ENCODE data around the gene AZI2.

AZI2 gene, protein sequence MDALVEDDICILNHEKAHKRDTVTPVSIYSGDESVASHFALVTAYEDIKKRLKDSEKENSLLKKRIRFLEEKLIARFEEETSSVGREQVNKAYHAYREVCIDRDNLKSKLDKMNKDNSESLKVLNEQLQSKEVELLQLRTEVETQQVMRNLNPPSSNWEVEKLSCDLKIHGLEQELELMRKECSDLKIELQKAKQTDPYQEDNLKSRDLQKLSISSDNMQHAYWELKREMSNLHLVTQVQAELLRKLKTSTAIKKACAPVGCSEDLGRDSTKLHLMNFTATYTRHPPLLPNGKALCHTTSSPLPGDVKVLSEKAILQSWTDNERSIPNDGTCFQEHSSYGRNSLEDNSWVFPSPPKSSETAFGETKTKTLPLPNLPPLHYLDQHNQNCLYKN

DNA sequence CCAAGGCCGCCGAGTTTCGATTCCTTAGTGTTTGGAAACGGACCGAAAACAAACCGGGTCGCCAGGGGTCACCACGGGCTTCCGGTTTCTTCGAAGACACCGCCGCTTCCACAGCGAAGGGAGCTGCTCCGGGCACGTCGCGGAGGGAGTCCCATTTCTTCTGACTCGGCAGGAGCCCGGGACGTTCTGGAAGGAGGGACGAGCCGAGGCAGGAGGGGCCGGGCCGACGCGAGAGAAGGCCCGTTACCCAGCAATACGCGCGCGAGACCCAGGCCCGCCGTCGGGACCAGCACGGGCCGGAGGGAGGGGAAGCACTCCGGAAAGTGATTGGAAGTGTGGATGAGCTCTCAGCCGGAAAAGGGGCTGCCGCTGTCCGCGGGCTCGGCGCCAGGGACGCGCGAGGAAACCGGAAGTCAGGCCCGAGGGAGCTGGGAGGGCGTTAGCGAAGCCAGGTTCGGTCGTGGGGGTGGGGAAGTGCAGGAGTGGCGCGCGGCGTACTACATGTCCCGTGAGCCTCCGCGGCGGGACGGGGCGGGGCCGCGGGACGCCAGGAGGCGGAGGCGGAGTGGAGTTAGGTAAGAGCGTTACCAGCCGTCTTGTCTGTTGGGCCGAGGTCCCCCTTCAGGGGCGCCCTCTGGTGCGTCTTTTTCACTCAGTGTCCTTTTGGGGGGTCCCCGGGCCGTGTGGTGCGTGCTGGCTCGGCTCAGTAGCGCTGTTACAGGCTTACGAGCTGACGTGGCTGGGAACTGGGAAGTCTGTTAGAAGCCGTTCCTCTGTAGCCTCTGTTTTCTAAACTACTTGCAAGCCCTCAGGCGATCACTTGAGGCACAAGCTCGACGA lies at the start of gene AZI2, which contains the start of gene ZCWPW2:
Gene AZI2, minus strand, starts transcription at position 196 of the 840 bp plus-strand sequence. CDS start 8,207 bp downstream, outside the sequence.
Gene ZCWPW2, plus strand, starts transcription at position 93 of the 840 bp plus-strand sequence. CDS start 64,348 bp downstream, outside the sequence.
- peak; percentile 70 for DNase-seq

DNA sequence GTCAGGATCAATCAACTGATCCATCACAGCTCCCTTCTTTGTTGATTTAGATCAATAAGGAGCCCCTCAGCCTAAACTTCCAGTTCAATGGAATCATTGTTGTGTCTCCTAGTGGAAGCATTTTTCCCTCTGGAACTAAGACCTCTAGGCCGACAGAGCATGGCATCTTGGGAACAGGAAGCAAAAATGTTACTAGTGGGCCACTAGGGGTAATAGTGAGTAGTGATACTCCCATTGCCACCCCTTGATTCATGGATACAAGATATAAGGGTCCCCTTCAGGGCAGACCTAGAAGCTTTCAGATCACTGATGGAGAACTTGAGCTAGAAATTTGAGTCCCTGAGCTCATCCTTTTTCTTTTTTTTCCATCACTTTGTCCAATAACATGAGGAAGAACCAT lies 40.4 kb upstream of the AZI2 start:
- DNase-seq: no peak

DNA sequence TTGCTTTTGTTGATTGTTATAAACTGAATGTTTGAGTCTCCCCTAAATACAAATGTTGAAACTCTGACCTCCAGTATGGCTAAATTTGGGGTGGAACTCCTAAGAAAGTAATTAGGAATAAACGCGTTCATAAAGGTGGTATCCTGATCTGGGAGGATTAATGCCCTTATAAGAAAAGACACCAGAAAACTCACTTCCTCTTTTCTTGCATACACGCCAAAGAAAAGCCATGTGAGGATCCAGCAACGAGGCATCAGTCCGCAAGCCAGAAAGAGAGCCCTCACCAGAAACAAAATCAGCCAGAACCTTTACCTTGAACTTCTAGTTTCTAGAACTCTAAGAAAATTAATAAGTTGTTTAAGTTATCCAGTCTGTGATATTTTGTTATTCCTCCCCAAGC lies 37.4 kb upstream of the AZI2 start:
- no peak for DNase-seq

DNA sequence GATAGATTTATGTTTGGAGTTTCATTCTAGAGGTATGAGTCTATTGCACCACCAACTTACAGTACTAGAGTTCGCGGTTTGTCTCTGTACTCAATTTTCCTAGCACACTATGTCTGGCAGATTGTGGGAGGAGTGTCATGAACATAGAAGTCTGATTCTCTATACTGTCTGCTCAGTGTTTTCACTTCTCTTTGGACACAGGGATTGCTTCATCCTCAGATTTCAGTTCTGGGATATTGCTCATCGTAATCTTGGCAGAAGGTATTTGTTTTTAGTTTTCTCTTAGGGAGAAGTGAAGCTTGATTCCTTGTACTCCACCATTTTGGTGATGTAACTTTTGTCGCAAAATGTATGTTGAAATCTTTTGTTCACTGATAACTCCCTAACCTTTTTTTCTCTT lies 27.8 kb upstream of the AZI2 start:
- no peak for DNase-seq

DNA sequence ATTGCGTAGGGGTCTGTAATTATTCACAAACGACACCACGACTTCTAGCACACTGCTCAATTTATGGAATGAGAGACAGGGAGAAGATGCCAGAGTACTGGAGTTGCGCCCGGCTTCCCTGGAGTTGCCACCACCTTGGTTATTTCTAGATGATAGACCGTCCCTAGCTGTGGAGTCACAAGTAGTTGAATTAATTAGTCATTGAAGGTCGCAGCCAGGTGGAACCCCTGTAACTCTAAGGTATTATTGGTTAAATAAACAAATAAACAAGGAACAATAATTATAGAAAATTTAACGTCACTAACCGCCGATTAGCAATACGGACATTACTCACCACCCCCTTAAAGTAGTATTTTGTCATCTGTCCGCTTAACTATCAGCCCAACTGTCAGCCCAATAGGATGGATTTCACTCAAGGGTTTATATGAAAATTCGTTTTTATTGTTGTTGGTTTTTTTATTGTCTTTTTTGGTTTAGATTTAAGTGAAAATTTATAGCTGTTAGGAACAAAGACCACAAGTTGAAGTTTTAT lies 911 bp upstream of the AZI2 start:
- no peak for DNase-seq

DNA sequence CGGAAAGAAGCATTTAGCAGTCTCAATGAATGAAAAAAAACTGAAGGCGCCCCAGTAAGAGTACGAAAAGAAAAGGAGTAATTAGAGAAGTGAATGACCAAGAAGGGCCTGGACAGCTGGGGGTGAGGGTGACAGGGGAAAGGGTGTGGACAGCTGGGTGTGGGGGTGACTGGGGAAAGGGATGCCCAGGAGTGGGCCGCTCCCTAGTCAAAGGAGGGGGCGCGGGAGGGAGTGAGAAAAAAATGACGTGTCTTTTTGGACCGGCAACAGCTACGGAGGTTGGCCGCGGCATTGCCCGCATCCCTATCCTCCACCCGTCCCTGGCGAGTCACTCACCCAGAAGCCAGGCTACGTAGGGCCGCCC lies 377 bp downstream of the AZI2 start:
- no peak for DNase-seq

DNA sequence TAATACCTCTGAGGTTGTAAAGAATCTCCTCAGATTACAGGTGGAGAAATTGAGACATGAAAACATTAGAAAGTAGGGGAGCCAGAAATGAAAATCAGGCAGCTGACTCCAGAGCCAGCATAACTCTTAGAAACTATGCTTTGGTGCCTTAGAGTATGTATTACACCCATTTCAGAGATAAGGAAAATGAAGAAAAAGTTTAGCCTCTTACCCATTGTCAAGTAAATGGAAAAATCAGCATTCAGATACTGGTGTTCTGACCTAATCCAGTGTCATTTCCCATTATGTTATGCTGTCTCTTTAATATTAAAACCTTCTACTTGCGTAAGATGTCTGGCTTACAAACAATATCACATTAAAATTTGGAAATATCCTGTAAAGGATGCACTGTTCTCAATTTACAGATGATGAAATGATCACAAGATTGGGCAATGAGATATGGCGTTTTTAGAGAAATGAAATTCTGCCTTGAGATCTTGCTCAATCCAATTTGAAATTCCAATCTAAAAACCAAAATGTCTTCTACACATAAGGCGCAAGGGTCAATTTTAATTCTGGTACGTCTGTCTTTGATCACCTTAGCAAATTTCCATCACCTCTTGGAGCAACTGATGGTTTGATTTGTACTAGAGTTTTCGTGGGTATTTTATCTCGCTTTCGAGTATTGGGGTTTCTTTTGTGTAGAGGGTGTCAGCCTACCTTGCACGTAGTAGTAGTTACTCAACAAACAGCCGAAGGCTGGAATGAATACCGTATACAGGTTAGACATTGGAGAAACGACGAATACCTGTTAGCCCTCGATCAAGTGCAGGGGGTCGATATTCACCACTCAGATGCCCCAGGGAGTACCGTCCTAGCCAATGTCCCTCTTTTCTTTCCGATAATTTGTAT lies 1.0 kb downstream of the AZI2 start:
- no peak for DNase-seq

DNA sequence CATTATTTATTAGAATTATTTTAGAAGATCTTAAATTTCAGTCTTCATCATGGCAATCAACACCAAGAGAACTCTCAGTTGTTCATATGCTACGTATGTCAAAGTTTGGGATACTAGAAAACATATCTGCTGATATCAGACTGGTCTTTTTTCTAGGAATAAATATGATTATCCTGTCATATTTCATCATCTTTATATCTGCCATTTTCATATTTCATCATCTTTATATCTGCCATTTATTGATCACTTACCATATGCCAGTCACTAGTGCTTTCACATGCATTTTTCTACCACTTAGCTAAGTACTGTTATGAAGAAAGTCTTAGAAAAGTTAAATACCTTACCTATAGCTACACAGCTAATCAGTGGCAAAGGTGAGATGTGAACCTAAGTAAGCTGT lies 2.9 kb downstream of the AZI2 start:
- no peak for DNase-seq

DNA sequence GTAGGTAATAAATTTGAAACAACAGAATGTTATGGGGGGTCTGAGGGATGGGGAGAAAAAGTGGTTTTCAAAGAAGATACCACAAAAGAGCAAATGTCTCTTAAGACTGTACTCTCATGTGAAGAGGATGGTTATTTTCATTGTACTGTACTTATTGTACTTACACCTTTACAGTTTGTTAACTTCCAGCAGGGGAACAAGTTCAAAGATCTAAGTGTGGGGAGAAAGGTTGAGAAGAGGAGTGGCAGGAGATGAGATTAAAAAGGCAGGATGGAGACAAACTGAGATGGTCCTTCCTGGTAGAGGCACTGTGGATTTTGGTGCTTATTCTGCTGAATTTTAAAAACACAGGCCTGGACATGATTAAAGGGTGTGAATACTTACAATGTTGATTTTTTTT lies 5.5 kb downstream of the AZI2 start:
- no peak for DNase-seq

DNA sequence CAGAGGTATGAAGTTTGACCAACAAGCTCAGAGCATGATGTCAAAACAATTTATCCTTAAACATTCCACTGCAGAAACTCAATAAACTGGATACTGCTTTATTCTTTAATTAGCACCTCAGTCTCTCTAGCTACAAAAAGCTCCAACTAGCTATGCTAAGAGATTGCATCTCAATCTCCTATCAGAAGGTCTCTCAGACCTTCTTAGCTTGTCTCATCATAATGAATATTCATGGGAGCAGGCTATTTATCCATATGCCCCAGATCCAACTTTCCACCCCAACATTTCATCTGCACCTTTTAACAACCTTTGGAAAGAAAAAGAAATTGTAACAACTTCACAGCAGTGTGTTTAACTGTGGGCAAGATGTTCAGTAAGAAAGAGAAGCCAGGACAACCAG lies 11.4 kb downstream of the AZI2 start:
- no peak for DNase-seq

DNA sequence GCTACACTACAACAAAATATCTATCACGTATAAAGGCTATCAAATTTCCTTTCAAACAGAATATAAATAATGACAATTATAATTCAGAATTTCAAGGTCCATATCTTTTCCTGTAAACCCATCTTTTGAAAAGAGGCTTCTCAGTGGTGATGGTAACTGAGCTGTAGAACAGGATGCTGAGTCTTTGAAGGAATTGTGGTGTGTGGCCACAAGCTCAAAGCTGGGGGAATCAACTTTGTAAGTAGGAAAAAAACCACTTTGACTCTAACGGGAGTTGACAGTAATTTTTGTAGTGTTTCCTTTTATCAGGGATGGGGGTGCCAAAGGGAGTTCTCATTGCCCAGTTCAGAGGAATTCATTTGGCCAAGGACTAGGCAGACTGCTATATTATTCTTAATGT lies 13.4 kb downstream of the AZI2 start:
- no peak for DNase-seq

DNA sequence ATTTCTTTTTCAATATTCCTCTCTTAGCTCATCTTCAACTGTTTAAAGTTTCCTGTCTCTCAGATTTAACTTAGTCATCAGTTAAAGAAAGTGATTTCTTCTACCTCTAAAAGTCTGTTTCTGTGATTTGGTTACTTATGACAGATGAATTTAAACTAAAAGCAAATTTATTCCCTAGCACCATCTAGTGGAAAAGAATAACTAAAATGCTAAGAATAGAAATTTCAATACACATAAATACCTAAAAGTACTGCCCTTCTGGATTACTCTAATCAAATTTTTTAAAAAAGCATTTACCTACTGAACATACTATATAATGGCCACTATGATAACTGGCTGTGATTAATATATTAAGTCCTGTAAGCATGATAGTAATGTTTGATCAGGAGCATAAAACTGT lies 14.1 kb downstream of the AZI2 start:
- DNase-seq: no peak

DNA sequence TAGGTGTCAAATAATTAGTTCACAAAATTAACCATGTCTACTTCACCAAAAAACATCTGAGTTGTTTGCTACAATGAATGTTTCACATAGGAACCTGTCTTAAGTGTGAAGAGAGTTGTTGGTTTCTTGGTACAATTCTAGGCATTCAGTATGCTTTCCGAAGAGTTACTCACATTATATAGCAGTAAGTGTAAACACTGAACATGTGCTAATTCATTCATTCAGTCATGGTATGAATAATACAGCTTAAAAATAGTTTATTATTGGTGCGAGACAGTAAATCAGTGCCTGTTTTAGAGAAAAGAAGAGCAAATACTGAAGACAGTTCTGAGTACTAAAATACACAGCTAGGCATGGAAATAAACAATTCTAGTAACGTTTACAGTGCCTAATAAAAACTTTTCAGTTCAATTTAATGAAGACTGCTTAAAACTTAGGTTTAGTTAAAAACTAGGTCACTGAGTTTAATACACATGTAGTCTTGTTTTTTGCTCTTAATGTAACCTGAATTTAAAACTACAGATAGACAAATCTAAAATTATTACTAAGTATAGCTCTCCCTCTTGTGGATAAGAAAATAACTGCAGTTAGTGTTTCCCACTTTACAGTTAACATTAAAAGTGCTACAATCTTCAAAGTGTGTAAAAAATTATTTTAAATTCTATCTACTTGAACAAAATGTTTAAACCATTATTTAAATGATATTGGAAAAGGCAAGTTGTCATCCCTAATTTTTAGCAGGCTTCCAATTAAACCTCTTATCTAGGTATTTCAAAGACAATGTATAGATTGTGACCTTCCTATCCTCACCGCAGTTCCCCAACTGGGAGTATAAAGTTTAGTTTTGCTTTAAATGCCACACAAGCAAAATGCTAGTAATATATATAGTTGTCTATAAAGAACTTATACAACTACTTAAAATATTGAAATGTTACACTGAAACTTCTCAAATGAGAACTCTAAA lies 20.2 kb downstream of the AZI2 start:
- DNase-seq: no peak

DNA sequence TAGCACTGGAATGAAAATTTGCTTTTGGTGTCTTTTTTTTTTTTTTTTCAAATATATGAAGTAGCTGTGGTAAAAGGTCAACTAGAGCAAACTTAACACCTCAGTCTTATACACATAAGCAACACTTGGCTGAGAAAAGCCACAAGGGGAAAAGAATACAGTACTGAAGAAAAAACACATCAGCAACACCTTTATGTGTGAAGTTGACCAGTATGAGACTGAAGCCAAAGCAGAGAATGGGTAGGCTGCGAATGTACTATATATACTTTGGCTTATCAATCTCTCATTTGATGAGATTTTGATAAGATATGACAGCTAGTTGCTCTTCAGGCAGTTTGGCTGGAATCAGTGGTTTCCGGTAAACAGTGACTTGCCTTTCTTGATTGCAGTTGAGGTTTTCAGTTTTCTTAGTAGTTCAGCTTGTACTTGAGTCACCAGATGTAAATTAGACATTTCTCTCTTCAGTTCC lies 22.1 kb downstream of the AZI2 start:
- DNase-seq: no peak

DNA sequence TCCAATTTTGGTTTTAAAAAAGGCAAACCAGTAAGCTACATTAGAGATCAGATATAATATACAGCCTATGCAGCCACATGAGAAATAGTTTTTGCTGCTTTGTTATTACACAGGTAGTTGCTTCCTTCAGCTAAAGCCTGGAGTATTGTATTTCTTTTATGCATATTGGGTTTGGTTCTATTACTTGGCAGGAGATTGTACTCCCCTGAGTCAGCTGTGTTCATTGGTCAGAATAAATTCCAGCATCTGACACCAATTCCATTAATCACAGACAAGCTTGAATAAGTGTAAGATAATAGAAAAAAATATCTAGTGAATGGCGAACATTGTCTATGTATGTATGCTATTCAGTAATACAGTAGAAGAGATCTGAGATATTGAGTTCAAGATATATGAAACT lies 26.2 kb downstream of the AZI2 start:
- DNase-seq: no peak

DNA sequence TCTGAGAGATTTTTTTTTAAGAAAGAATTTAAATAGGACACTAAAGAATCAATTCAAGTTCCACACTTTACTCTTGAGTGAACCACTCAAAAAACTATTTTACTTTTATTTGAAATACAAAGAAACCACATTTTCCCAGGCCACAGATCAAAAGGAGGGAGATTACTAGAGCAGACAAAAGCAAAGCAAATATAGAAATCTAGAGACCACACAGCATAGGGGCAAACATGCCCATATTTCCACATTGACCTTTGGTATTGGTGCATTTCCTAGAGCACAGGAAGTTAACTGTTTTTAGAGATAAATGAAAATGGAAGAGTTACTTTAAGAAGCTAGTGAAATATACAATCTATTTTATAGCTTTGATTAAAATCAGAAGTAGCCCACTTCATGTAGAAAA lies 27.6 kb downstream of the AZI2 start:
- DNase-seq: no peak

DNA sequence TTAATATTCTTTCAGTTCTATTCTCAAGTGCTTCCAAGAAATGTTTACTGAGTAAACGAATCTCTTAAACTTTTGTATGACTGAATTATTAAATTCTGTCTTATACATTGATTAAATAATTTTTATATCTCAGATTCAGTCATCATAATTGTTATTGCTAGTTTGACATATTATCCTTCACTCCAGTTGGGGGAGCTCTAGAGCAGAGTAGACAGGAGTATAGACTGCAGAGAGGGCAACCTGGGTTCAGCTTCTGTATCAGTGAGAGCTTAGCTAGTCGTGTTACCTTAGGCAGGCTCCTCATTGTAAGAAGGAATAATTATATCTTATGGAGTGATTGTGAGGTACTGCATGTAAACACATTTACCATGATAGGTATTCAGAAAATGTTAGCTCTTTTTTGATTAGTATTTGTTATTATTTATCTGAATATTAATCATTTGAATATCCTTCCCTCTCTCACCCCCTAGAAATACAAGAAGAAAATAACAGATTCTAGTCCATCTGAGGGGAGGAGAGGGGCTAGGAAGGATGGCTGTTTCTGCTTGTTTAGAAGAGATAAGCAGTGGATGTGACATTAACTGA lies 31.1 kb downstream of the AZI2 start:
- no peak for DNase-seq

DNA sequence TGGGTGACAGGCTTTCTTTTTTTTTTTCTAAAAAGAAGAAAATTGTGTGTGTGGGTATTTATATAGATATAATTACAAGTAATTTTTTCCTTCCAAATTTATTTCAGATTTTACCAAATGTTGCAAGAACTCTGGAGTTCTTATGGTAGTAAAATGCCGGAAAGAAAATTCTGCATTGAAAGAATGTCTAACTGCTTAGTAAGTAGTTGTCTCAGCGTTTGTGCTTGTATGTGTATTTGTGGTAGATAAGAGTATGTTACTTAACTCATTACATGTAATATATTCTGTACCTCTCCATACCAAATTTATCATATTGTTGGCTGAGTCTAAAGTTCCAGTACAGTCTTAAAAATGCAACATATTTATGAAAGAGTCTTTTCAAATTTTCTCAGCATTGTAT lies 32.4 kb downstream of the AZI2 start:
- DNase-seq: no peak

DNA sequence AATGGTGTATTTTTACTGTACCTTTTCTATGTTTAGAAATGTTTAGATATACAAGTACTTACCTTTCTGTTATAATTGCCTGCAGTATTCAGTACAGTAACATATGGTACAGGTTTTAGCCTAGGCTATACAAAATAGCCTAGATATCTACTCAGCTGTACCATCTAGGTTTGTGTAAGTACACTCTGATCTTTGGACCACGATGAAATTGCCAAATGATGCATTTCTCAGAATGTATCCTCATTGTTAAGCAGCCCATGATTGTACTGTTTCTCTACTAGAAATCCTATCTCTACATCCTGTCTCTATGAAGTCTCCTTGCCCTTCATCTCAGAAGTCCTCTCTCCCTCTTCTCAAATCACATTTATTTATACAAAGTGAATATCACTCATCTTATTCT lies 32.9 kb downstream of the AZI2 start:
- no peak for DNase-seq

DNA sequence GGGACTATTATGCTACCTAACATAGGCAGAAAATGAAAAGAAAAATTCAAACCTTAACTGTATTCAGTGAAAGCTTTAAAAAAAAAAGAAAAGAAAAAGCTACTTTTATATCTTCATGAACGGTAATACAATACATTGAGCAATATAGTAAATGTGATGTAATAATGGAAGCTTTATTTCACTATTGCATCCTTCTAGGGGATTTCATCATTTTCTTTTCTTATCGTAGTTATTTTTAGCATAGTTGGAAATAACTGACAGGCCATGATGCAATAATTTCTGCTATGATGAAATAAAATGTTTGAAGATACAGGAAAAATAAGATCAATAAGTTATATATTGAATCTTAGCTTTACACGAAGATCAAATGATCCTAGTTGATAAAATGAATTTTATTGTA lies 40.4 kb downstream of the AZI2 start:
- no peak for DNase-seq

DNA sequence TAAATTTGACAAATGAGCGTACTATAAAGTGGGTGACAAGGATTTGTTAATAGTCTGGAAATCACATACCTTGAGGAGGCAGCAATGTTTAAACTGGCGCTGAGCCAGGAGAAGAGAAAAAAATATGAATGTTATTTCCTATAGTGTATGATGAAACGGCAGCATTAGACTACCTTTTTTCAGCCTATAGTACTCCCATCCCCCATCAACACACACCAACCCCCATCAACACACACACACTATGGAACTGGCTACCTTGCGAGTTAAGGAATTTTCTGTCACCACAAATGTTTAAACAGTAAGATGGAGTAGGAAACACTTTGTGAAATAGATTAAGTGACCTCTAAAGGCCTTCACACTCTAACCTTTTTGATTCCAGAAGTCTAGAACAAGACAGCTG lies 46.9 kb downstream of the AZI2 start:
- DNase-seq: no peak

Measured in DMS 273 treated with DMSO at 0.1 percent for 48 hours (cell line).